Smooth muscle cell (in vitro differentiated cells): ENCODE results near the gene TK1. TPM values are rescaled to one million over a fixed set of nuclear protein-coding genes. Genes with fewer than 3 reads are reported as not detected.

Source experiments
- DNase-seq: peaks from one replicate; lab custom pipeline; 2025; ENCODE audit not compliant: unreplicated experiment; lab: John Stamatoyannopoulos, UW
- H2AFZ ChIP-seq: fragments of 200-600 bp; sonication (generic); 2 replicates; pipeline ENCODE4 v1.6.0; 2016; ENCODE audit warnings: antibody characterized with exemption, low read depth, mild to moderate bottlenecking
- H3F3A ChIP-seq: fragments of 200-600 bp; sonication (generic); 2 replicates; pipeline ENCODE4 v1.6.0; 2017; ENCODE audit warnings: antibody characterized with exemption, low read depth
- H3K27ac ChIP-seq: fragments of 200-600 bp; sonication (generic); 2 replicates; pipeline ENCODE4 v1.5.1; 2016; ENCODE audit warnings: low read depth, mild to moderate bottlenecking
- H3K27me3 ChIP-seq: fragments of 200-600 bp; sonication (generic); 2 replicates; pipeline ENCODE4 v1.6.1; 2016; ENCODE audit warnings: low read depth, mild to moderate bottlenecking
- H3K36me3 ChIP-seq: fragments of 200-600 bp; sonication (generic); 2 replicates; pipeline ENCODE4 v1.5.1; 2016; ENCODE audit warnings: low read depth
- H3K4me1 ChIP-seq: fragments of 200-600 bp; sonication (generic); 2 replicates; pipeline ENCODE4 v1.5.1; 2016; ENCODE audit warnings: low read depth
- H3K4me2 ChIP-seq: fragments of 200-600 bp; sonication (generic); 2 replicates; pipeline ENCODE4 v1.6.0; 2016; ENCODE audit warnings: mild to moderate bottlenecking
- H3K4me3 ChIP-seq: fragments of 200-600 bp; sonication (generic); 2 replicates; pipeline ENCODE4 v1.5.1; 2016; ENCODE audit warnings: mild to moderate bottlenecking
- H3K79me2 ChIP-seq: fragments of 200-600 bp; sonication (generic); 2 replicates; pipeline ENCODE4 v1.6.0; 2016; ENCODE audit warnings: low read depth, mild to moderate bottlenecking
- H3K9ac ChIP-seq: fragments of 200-600 bp; sonication (generic); 2 replicates; pipeline ENCODE4 v1.6.0; 2016; ENCODE audit warnings: low read depth
- H3K9me3 ChIP-seq: fragments of 200-600 bp; sonication (generic); replicated peaks from 2 replicates; pipeline ENCODE4 v1.5.1; 2016; ENCODE audit warnings: low read depth
- H4K20me1 ChIP-seq: fragments of 200-600 bp; sonication (generic); 2 replicates; pipeline ENCODE4 v1.6.0; 2016; ENCODE audit warnings: low read depth
- CTCF ChIP-seq: fragments of 200-600 bp; sonication (generic); IDR thresholded peaks from 2 replicates; pipeline ENCODE4 v1.5.1; 2017; ENCODE audit warnings: borderline replicate concordance, mild to moderate bottlenecking, antibody characterized with exemption; ENCODE audit not compliant: insufficient read depth, poor library complexity, severe bottlenecking
- WGBS: methylation state at CpG from one replicate; pipeline ENCODE4 v1.1.7; 2016; ENCODE audit warnings: low lambda C conversion rate; 5-methylcytosine and 5-hydroxymethylcytosine counted together
- polyA plus RNA-seq: library from polyadenylated mRNA; unstranded; fragments of >200 nt; fragmentation: Nextera tagmentation; extraction: Ambion mirVana; gene quantifications from 2 replicates; pipeline ENCODE4 v1.2.1, GENCODE V29; 2016
- total RNA-seq: library from RNA; depleted of rRNA; stranded (reverse); fragments of >200 nt; gene quantifications from 2 replicates; pipeline ENCODE4 v1.2.3, GENCODE V29; 2014

TK1 gene
- total and polyA plus RNA-seq, 2 experiments from 2014 or later, result 20.9 to 72.7 TPM

- no peak overlapping the region for H3K27ac ChIP-seq
- H3K4me1 ChIP-seq, result no peaks in the 10 kb centered on the region
- DNase-seq, result peak; percentile 20
- H3K4me3 ChIP-seq, result no peak overlapping the region
- 36% methylated on average over 14 of the region's 14 CpGs for WGBS
- no peak overlapping the region for H2AFZ ChIP-seq
- no peaks in the 10 kb centered on the region for H3K9me3 ChIP-seq
- H3F3A ChIP-seq, result peaks cover 17% of the 10 kb centered on the region
- H3K27me3 ChIP-seq, result no peaks in the 10 kb centered on the region
- no peak overlapping the region for H3K9ac ChIP-seq
- no peaks in the 10 kb centered on the region for H3K79me2 ChIP-seq
- H4K20me1 ChIP-seq, result no peaks in the 10 kb centered on the region
- no peak overlapping the region for H3K4me2 ChIP-seq
- no peaks in the 10 kb centered on the region for H3K36me3 ChIP-seq
- peak; percentile 88 for TF ChIP-seq CTCF
Observed at GRCh38 chr17:78176548-78177025, 10.3 kb downstream of the TK1 start.

GRCh38 chr17:78175643-78175981 lies 11.2 kb downstream of the TK1 start:
- Histone ChIP-seq H3K4me2 (no peak overlapping the region), H2AFZ (no peak overlapping the region), H3K27ac (no peak overlapping the region), H3K9ac (no peak overlapping the region), H3K4me3 (no peak overlapping the region), H3K27me3 (no peaks in the 10 kb centered on the region), H3K9me3 (no peaks in the 10 kb centered on the region), H3K4me1 (no peaks in the 10 kb centered on the region), H3F3A (peaks cover 14% of the 10 kb centered on the region), H4K20me1 (peaks cover 2% of the 10 kb centered on the region), H3K36me3 (no peaks in the 10 kb centered on the region), H3K79me2 (no peaks in the 10 kb centered on the region)
- no peak for DNase-seq
- WGBS, result 95% methylated on average over 12 of the region's 14 CpGs
- no peak for TF ChIP-seq CTCF

- Histone ChIP-seq H3K27ac (no peak overlapping the region), H3K9me3 (no peaks in the 10 kb centered on the region), H3K4me1 (no peaks in the 10 kb centered on the region), H3F3A (peaks cover 9% of the 10 kb centered on the region), H3K27me3 (no peaks in the 10 kb centered on the region), H3K4me2 (no peak overlapping the region), H4K20me1 (peaks cover 7% of the 10 kb centered on the region), H3K9ac (no peak overlapping the region), H2AFZ (no peak overlapping the region), H3K79me2 (no peaks in the 10 kb centered on the region), H3K36me3 (no peaks in the 10 kb centered on the region), H3K4me3 (no peak overlapping the region)
- WGBS, result 94% methylated on average over 28 of the region's 28 CpGs
- DNase-seq, result no peak
- no peak for TF ChIP-seq CTCF
Observed at GRCh38 chr17:78174870-78175642, 11.8 kb downstream of the TK1 start.
